ENCODE measurements around the gene C12orf76. TPM values are rescaled to one million over a fixed set of nuclear protein-coding genes. Genes with fewer than 3 reads are reported as not detected.
A peak's percentile ranks its signal among the peaks of the same experiment; 100 is the strongest.

Gene C12orf76
- total and polyA plus RNA-seq, 2 of the 13 experiments (the other 11 are each of a cell fraction or from before 2014, with no cell fraction given) = 15.8 to 38.4 TPM

GRCh38 chr12:110091136-110091711 is 42.9 kb upstream of the C12orf76 start (continued):
- TF ChIP-seq ZNF318 (CRISPR knock-in tag; IDR thresholded peaks at IDR 0.05) (no peak; the same call in 1 of the 2 replicates), ISX (CRISPR knock-in tag; conservative IDR thresholded peaks at IDR 0.05) (no peak), PAX8 (CRISPR knock-in tag; IDR thresholded peaks at IDR 0.05; ENCODE audit: borderline replicate concordance) (no peak), ARID4A (CRISPR knock-in tag; IDR thresholded peaks at IDR 0.05; ENCODE audit: borderline replicate concordance) (peak; percentile 69; the same call in 1 of the 2 replicates), RFX5 (IDR thresholded peaks at IDR 0.05; ENCODE audit: low read depth, low read length) (no peak), STAT5B (CRISPR knock-in tag; IDR thresholded peaks at IDR 0.05) (no peak), FOXK1 (CRISPR knock-in tag; IDR thresholded peaks at IDR 0.05; ENCODE audit: borderline replicate concordance, low read depth) (no peak), ZNF292 (CRISPR knock-in tag; IDR thresholded peaks at IDR 0.05; ENCODE audit: borderline replicate concordance, low read depth) (0 out of 2 replicates have a peak, but pooled peaks have one; percentile 20), E2F5 (CRISPR knock-in tag; conservative IDR thresholded peaks at IDR 0.05) (no peak), SKI (IDR thresholded peaks at IDR 0.05; ENCODE audit: partially characterized antibody) (peak; percentile 65), U2AF2 (IDR thresholded peaks at IDR 0.05; ENCODE audit: low read depth, low read length) (no peak), KLF6 (CRISPR knock-in tag; IDR thresholded peaks at IDR 0.05) (no peak), DRAP1 (CRISPR knock-in tag; IDR thresholded peaks at IDR 0.05) (0 out of 2 replicates have a peak, but pooled peaks have one; percentile 16)

Measured in HepG2 (cell line).